ENCODE results near the gene PRRC2A.

PRRC2A gene

GRCh38 chr6:31620586-31621319 is at the start of gene PRRC2A:
TSS of gene PRRC2A (plus strand) at chr6:31620715. CDS start at chr6:31622790, 2,075 bp downstream.
- peak; percentile 28 for DNase-seq

DNA sequence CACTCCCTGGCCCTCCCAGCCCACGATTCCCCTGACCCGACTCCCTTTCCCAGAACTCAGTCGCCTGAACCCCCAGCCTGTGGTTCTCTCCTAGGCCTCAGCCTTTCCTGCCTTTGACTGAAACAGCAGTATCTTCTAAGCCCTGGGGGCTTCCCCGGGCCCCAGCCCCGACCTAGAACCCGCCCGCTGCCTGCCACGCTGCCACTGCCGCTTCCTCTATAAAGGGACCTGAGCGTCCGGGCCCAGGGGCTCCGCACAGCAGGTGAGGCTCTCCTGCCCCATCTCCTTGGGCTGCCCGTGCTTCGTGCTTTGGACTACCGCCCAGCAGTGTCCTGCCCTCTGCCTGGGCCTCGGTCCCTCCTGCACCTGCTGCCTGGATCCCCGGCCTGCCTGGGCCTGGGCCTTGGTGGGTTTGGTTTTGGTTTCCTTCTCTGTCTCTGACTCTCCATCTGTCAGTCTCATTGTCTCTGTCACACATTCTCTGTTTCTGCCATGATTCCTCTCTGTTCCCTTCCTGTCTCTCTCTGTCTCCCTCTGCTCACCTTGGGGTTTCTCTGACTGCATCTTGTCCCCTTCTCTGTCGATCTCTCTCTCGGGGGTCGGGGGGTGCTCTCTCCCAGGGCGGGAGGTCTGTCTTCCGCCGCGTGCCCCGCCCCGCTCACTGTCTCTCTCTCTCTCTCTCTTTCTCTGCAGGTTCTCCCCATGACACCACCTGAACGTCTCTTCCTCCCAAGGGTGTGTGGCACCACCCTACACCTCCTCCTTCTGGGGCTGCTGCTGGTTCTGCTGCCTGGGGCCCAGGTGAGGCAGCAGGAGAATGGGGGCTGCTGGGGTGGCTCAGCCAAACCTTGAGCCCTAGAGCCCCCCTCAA is 48.2 kb upstream of the PRRC2A start, which contains the start of gene LTA:
LTA (plus strand) TSS at position 249 of the 871 bp plus-strand sequence; CDS start at position 703, 454 bp downstream.
- no peak for DNase-seq

- no peak for DNase-seq
Measured at GRCh38 chr6:31573239-31574105, 47.0 kb upstream of the PRRC2A start.

GRCh38 chr6:31574106-31575061 is 46.1 kb upstream of the PRRC2A start:
- no peak for DNase-seq

DNA sequence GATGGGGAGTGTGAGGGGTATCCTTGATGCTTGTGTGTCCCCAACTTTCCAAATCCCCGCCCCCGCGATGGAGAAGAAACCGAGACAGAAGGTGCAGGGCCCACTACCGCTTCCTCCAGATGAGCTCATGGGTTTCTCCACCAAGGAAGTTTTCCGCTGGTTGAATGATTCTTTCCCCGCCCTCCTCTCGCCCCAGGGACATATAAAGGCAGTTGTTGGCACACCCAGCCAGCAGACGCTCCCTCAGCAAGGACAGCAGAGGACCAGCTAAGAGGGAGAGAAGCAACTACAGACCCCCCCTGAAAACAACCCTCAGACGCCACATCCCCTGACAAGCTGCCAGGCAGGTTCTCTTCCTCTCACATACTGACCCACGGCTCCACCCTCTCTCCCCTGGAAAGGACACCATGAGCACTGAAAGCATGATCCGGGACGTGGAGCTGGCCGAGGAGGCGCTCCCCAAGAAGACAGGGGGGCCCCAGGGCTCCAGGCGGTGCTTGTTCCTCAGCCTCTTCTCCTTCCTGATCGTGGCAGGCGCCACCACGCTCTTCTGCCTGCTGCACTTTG is 45.1 kb upstream of the PRRC2A start, which contains the start of gene TNF:
TNF (plus strand) TSS at position 231 of the 567 bp plus-strand sequence; CDS start at position 408, 177 bp downstream.
- no peak for DNase-seq

- DNase-seq: no peak
Measured at GRCh38 chr6:31575952-31576685, 44.4 kb upstream of the PRRC2A start.

DNA sequence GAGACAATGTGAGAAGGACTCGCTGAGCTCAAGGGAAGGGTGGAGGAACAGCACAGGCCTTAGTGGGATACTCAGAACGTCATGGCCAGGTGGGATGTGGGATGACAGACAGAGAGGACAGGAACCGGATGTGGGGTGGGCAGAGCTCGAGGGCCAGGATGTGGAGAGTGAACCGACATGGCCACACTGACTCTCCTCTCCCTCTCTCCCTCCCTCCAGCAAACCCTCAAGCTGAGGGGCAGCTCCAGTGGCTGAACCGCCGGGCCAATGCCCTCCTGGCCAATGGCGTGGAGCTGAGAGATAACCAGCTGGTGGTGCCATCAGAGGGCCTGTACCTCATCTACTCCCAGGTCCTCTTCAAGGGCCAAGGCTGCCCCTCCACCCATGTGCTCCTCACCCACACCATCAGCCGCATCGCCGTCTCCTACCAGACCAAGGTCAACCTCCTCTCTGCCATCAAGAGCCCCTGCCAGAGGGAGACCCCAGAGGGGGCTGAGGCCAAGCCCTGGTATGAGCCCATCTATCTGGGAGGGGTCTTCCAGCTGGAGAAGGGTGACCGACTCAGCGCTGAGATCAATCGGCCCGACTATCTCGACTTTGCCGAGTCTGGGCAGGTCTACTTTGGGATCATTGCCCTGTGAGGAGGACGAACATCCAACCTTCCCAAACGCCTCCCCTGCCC is 43.5 kb upstream of the PRRC2A start:
- no peak for DNase-seq

DNA sequence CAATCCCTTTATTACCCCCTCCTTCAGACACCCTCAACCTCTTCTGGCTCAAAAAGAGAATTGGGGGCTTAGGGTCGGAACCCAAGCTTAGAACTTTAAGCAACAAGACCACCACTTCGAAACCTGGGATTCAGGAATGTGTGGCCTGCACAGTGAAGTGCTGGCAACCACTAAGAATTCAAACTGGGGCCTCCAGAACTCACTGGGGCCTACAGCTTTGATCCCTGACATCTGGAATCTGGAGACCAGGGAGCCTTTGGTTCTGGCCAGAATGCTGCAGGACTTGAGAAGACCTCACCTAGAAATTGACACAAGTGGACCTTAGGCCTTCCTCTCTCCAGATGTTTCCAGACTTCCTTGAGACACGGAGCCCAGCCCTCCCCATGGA is 42.9 kb upstream of the PRRC2A start:
- no peak for DNase-seq

GRCh38 chr6:31578184-31579118 is 42.1 kb upstream of the PRRC2A start:
- DNase-seq: no peak

DNA sequence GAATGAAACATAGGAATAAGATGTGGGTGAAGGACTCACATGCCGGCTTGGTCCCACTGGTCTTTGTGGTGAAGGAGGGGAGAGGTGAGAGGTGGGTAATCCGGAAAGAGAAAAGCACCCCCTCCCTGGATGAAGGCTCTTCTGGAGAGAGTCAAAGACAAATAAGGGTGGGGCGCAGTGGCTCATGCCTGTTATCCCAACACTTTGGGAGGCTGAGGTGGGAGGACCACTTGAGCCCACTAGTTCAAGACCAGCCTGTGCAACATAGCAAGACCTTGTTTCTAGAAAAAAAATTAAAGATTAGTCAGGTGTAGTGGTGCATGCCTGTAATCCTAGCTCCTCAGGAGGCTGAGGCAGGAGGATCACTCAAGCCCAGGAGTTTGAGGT is 41.4 kb upstream of the PRRC2A start:
- DNase-seq: no peak

- DNase-seq: no peak
Measured at GRCh38 chr6:31579546-31580437, 40.7 kb upstream of the PRRC2A start.

GRCh38 chr6:31580438-31580740 is 40.1 kb upstream of the PRRC2A start:
- DNase-seq: no peak

DNA sequence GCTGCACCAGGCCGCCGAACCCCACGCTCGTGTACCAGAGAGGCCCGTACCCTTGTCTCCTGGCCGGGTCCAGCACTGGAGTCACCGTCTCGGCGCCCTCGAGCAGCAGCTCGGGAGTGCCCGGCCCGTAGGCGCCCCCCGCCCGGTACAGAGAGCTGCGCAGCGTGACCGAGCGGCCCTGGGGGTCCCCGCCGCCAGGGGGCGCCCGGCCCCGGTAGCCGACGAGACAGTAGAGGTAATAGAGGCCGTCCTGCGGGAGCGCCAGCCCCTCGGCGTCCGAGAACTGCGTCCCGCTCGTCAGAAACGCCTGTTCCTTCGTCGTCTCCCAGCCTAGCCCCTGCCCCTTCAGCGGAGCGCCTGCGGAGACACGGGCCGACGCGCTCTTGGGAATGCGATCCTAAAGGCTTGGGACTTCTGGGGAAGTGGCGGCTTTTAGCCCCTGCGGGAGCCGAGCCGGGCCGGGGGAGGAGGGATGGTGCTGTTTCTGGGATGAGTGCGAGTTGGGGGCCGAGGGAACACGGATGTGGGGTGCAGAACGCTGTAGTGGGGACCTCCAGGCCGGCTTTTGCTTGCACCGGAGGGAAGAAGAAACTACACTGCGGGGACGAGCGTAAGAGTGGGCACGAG is 39.6 kb upstream of the PRRC2A start:
- DNase-seq: peak; percentile 46

DNA sequence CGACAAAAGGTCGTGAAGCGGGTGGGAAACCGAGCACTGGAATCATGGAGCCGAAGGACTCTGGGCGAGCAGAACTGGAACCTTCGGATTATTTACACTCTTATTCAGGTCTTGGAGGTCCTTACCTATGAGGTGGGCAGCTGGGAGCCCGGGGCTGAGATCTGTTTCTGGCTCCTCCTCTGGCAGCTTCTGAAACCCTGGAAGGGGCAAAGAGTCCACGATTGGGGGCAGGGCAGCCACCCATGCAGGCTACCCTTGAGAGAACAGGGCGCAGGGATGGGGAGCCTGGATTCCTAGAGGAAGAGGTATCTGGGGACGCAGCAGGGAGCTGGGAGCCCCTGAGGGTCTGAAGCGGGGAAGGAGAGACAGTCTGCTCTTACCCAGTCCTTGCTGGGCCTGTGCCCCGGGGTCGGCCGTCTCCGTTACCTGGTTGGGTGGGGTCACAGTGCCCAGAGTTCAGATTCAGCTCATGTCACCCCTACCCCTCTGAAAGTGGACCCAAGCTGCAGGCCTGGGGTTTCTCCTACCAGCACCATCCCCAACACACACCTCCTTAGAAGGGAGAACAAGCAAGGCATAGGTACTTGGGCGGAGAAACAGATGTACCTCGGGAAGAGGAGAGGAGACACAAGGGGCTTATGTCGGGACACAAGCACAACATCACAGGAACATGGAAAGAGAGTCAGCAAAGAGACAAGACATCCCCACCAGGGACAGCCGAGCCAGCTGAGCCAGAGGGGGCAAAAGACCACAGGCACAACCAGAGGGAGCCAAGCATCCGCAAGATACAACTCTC is 38.9 kb upstream of the PRRC2A start:
- DNase-seq: no peak

GRCh38 chr6:31582230-31582643 is 38.3 kb upstream of the PRRC2A start, which contains the start of gene LTB:
TSS of gene LTB (minus strand) at chr6:31582424. CDS start at chr6:31582417, 7 bp downstream.
- DNase-seq: no peak

- peak; percentile 2 for DNase-seq
Measured at GRCh38 chr6:31585491-31585890, 35.0 kb upstream of the PRRC2A start.
